ENCODE measurements around the gene BEST4. TPM values are rescaled to one million over a fixed set of nuclear protein-coding genes. Genes with fewer than 3 reads are reported as not detected.

Gene BEST4
- total RNA-seq, 1 experiment from 2014 or later, result 0.15 TPM

DNA sequence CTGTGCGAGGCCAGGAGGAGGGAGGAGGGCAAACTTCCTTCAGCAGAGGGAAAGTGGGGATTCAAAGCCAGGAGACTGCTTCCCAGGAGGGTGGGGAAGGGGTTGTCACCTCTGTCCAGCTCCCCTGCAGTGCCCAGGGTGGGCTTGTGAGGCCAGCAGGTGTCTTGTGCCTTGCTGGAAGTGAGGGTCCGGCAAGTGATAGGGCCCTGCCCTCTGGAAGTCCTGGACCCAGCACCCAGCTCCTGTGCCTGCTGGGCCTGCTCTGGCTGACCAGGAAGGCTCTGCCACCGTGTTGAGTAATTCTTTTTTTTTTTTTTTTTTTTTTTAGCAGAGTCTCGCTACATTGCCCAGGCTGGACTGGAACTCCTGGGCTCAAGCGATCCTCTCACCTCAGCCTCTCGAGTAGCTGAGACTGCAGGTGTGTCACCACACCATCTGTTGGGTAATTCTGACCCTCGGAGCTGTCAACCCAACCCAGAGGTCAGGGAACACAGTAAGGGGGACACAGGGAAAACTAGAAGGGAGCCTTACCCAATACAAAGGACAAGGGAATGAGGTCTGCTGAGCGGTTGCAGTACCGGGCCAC, 1.0 kb downstream of the BEST4 start:
- no peak overlapping the region for H3K4me3 ChIP-seq (ENCODE audit: low read depth in 2 of 2, low read length in 2 of 2)
- in situ Hi-C loops (cut with HindIII; ENCODE audit: low pct_unique_long_range_greater_than_20kb, low sequenced_read_pairs), result no loop called here
- CTCF ChIA-PET, result interaction anchor here (0.6 to 0.7 kb wide), 2 partner anchors 10 to 11 kb away, joined by 3 to 10 read pairs; no protein-coding TSS in a partner anchor

More for the DNA sequence above, 1.0 kb downstream of the BEST4 start:
- BruUV-seq (replicated peaks), result no TSS peak
- intact Hi-C loops (cut with micrococcal nuclease; ENCODE audit: unreplicated experiment), result no loop called here
- no peak overlapping the region for H3K27ac ChIP-seq (ENCODE audit: low read length)
- ATAC-seq (no peak), DNase-seq (ENCODE audit: low read depth, low spot score) (no peak)
- no peaks in the 10 kb centered on the region; the same call in 1 of the 2 replicates for H3K4me1 ChIP-seq (ENCODE audit: control insufficient read depth, insufficient read depth, low read length)
- no peaks in the 10 kb centered on the region for H3K9me3 ChIP-seq (ENCODE audit: control insufficient read depth, insufficient read depth, low read depth, low read length)
- no peaks in the 10 kb centered on the region for H3K36me3 ChIP-seq (ENCODE audit: control insufficient read depth, insufficient read depth, low read length)
- H3K27me3 ChIP-seq (ENCODE audit: control insufficient read depth, insufficient read depth, low read length), result no peaks in the 10 kb centered on the region
- POLR2A ChIA-PET, result interaction anchor here (0.6 kb wide), 2 partner anchors 27 to 56 kb away, joined by 6 to 11 read pairs; partner anchors contain the start of gene RNU5D-1
- TF ChIP-seq CTCF (IDR thresholded peaks at IDR 0.05), result no peak
- TF ChIP-seq SIN3A (IDR thresholded peaks at IDR 0.05; ENCODE audit: borderline replicate concordance, insufficient read depth, low read depth, low read length), result no peak
- TF ChIP-seq POLR2AphosphoS5 (IDR thresholded peaks at IDR 0.05; ENCODE audit: low read depth, low read length), result no peak
- TF ChIP-seq TCF7L2 (IDR thresholded peaks at IDR 0.05; ENCODE audit: low read depth, low read length), result no peak
- no peak for TF ChIP-seq REST (IDR thresholded peaks at IDR 0.05; ENCODE audit: insufficient read depth in 1 of 2, low read depth in 2 of 2, low read length in 1 of 2)
